ENCODE measurements around the gene PPP1R9B. TPM values are rescaled to one million over a fixed set of nuclear protein-coding genes. Genes with fewer than 3 reads are reported as not detected.

Gene PPP1R9B
- total and polyA plus RNA-seq, 3 experiments from 2014 or later, result 1.7 to 89.0 (median 86.9) TPM

- Histone ChIP-seq H3K27me3 (ENCODE audit: insufficient read depth, low read length, poor library complexity, severe bottlenecking) (no peaks in the 10 kb centered on the region), H3K4me3 (ENCODE audit: low read length) (no peak overlapping the region), H3K9me3 (ENCODE audit: low read length) (no peaks in the 10 kb centered on the region), H3K27ac (ENCODE audit: low read depth, low read length) (no peak overlapping the region), H3K4me1 (ENCODE audit: insufficient read depth, low read length) (peaks cover 13% of the 10 kb centered on the region), H3K36me3 (ENCODE audit: insufficient read depth, low read length) (no peaks in the 10 kb centered on the region)
- ChIA-PET CTCF (no interaction called here), POLR2A (no interaction called here)
- no peak for DNase-seq
- Mint-ChIP-seq H3K9me3 (no peaks in the 10 kb centered on the region), H3K4me1 (peaks cover 11 to 20% (median 16%) of the 10 kb centered on the region in 3 donors), H3K27ac (no peak overlapping the region), H3K27me3 (peaks cover 0 to 1% of the 10 kb centered on the region in 2 donors), H3K4me3 (no peak overlapping the region), H3K36me3 (no peaks in the 10 kb centered on the region)
Observed at GRCh38 chr17:50184611-50185398, 34.3 kb upstream of the PPP1R9B start.

DNA sequence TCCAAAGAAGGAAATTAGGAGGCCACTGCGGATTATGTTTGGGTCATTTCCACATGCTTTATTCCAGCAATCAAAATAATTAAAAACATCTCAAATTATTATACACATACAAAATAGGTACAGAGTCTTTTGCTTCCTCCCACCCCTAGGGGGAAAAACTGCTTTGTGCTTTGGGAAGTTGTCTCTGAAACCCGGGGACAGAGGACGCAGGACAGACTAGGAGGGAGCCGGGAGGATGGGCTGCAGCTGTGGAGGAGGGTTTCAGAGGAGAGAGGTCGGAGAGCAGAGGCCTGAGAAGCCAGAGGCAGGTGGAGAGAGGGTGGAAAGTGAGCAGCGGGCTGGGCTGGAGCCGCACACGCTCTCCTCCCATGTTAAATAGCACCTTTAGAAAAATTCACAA lies 33.6 kb upstream of the PPP1R9B start:
- POLR2A ChIA-PET, result no interaction called here
- H3K36me3 Mint-ChIP-seq, result no peaks in the 10 kb centered on the region
- peaks cover 11 to 20% (median 16%) of the 10 kb centered on the region in 3 donors for H3K4me1 Mint-ChIP-seq
- H3K36me3 ChIP-seq (ENCODE audit: insufficient read depth, low read length), result no peaks in the 10 kb centered on the region
- H3K4me3 ChIP-seq (ENCODE audit: low read length), result peak overlapping the region; percentile 49
- CTCF ChIA-PET, result no interaction called here
- no peaks in the 10 kb centered on the region for H3K9me3 Mint-ChIP-seq
- no peaks in the 10 kb centered on the region for H3K27me3 ChIP-seq (ENCODE audit: insufficient read depth, low read length, poor library complexity, severe bottlenecking)
- H3K4me1 ChIP-seq (ENCODE audit: insufficient read depth, low read length), result peaks cover 13% of the 10 kb centered on the region
- peaks cover 0 to 1% of the 10 kb centered on the region in 2 donors for H3K27me3 Mint-ChIP-seq
- H3K9me3 ChIP-seq (ENCODE audit: low read length), result no peaks in the 10 kb centered on the region
- peak overlapping the region in 6 of 7 donors; percentile 58 to 89 (median 69) for H3K4me3 Mint-ChIP-seq
- peak overlapping the region in 6 of 8 donors; percentile 7 to 93 (median 74) for H3K27ac Mint-ChIP-seq
- no peak overlapping the region for H3K27ac ChIP-seq (ENCODE audit: low read depth, low read length)
- DNase-seq, result no peak

DNA sequence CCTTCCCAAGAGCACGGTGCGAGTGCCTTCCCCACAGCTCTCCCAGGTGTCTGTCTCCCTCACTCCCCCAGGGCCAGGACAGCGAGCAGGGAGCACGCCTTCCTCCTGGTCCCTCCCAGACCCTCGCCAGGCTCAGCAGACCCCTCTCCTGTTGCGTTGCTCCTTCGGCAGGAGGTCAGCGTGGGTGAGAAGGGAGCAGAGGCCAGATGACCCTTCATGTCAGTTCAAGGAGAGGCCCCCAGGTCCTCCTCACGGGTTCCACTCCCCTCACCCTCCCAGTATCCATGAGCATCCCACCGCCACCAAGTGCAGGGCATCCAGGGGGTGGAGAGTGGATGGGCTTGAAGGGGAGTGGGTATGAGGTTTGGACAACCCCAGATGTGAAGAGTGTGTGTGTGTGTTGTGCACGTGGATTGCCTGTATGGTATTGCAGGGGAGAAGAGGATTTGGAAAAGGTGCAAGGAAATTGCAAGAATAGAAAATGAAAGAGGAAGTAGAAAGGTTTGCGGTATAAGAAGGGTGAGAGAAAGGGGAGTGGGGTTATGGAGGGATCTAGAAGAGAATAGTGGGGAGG lies 33.0 kb upstream of the PPP1R9B start:
- Histone ChIP-seq H3K4me1 (ENCODE audit: insufficient read depth, low read length) (peaks cover 13% of the 10 kb centered on the region), H3K27me3 (ENCODE audit: insufficient read depth, low read length, poor library complexity, severe bottlenecking) (no peaks in the 10 kb centered on the region), H3K27ac (ENCODE audit: low read depth, low read length) (no peak overlapping the region), H3K4me3 (ENCODE audit: low read length) (peak overlapping the region; percentile 49), H3K36me3 (ENCODE audit: insufficient read depth, low read length) (no peaks in the 10 kb centered on the region), H3K9me3 (ENCODE audit: low read length) (no peaks in the 10 kb centered on the region)
- no peaks in the 10 kb centered on the region for H3K9me3 Mint-ChIP-seq
- no peak for DNase-seq
- H3K4me3 Mint-ChIP-seq, result peak overlapping the region in 6 of 7 donors; percentile 58 to 89 (median 69)
- ChIA-PET POLR2A (no interaction called here), CTCF (no interaction called here)
- peaks cover 0 to 1% of the 10 kb centered on the region in 2 donors for H3K27me3 Mint-ChIP-seq
- H3K36me3 Mint-ChIP-seq, result no peaks in the 10 kb centered on the region
- peak overlapping the region in 6 of 8 donors; percentile 7 to 93 (median 74) for H3K27ac Mint-ChIP-seq
- peaks cover 11 to 20% (median 16%) of the 10 kb centered on the region in 3 donors for H3K4me1 Mint-ChIP-seq

GRCh38 chr17:50182783-50183420 lies 32.4 kb upstream of the PPP1R9B start:
- POLR2A ChIA-PET, result no interaction called here
- H3K27ac Mint-ChIP-seq, result peak overlapping the region in 4 of 8 donors; percentile 66 to 83 (median 74)
- peaks cover 14 to 26% (median 20%) of the 10 kb centered on the region in 3 donors for H3K4me1 Mint-ChIP-seq
- CTCF ChIA-PET, result no interaction called here
- no peak overlapping the region for H3K27ac ChIP-seq (ENCODE audit: low read depth, low read length)
- H3K36me3 ChIP-seq (ENCODE audit: insufficient read depth, low read length), result no peaks in the 10 kb centered on the region
- peak overlapping the region in 3 of 7 donors; percentile 19 to 60 (median 51) for H3K4me3 Mint-ChIP-seq
- no peaks in the 10 kb centered on the region for H3K9me3 ChIP-seq (ENCODE audit: low read length)
- H3K36me3 Mint-ChIP-seq, result no peaks in the 10 kb centered on the region
- peaks cover 13% of the 10 kb centered on the region for H3K4me1 ChIP-seq (ENCODE audit: insufficient read depth, low read length)
- H3K9me3 Mint-ChIP-seq, result no peaks in the 10 kb centered on the region
- no peaks in the 10 kb centered on the region for H3K27me3 ChIP-seq (ENCODE audit: insufficient read depth, low read length, poor library complexity, severe bottlenecking)
- H3K4me3 ChIP-seq (ENCODE audit: low read length), result no peak overlapping the region
- peaks cover 0 to 1% of the 10 kb centered on the region in 2 donors for H3K27me3 Mint-ChIP-seq
- no peak for DNase-seq

DNA sequence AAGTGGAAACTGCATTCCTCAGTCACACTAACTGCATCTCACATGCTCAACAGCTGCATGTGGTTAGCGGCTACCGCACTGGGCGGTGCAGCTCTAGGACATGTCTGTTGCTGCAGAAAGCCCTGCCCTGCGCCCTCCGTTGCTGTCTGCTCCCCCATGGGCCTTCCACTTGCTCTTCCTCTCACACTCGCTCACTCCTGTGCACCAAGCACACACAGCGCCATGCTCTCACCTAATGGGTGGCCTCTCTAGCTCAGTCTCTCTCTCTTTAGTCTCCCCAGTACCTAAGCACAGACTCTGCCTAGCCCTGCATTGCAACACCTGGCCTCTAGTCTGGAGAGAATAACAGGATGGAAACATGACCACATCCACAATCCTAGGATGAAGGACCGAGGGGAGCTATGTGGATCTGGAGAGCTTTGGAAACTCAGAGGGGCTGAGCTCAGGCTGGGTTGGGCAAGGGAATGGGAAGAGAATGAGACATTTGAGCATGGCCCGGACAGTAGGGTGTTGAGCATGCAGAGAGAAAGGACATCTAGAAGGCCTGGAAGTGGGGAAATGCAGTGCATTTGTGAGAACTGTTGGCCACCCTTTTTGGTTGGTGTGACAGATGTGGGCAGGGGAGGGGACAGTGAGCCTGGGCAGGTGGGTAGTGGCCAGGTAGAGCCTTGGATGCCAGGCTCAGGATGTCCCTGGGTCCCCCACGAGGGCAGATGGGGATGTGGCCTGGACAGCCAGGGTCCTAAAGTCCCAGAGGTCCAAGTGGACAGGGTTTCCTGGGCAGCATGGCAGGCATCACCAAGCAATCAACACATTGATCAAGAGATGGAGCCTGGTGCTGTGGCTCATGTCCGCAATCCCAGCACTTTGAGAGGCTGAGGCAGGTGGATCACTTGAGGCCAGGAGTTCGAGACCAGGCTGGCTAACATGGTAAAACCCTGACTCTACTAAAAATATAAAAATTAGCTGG lies 31.4 kb upstream of the PPP1R9B start:
- Mint-ChIP-seq H3K4me3 (peak overlapping the region in 1 of 7 donors; percentile 19), H3K27me3 (peaks cover 0 to 1% of the 10 kb centered on the region in 2 donors), H3K9me3 (no peaks in the 10 kb centered on the region), H3K4me1 (peaks cover 14 to 26% (median 20%) of the 10 kb centered on the region in 3 donors), H3K36me3 (no peaks in the 10 kb centered on the region), H3K27ac (peak overlapping the region in 2 of 8 donors; percentile 22 to 68)
- ChIA-PET POLR2A (no interaction called here), CTCF (no interaction called here)
- no peak for DNase-seq
- Histone ChIP-seq H3K36me3 (ENCODE audit: insufficient read depth, low read length) (no peaks in the 10 kb centered on the region), H3K9me3 (ENCODE audit: low read length) (no peaks in the 10 kb centered on the region), H3K4me3 (ENCODE audit: low read length) (no peak overlapping the region), H3K27ac (ENCODE audit: low read depth, low read length) (no peak overlapping the region), H3K4me1 (ENCODE audit: insufficient read depth, low read length) (peaks cover 13% of the 10 kb centered on the region), H3K27me3 (ENCODE audit: insufficient read depth, low read length, poor library complexity, severe bottlenecking) (no peaks in the 10 kb centered on the region)

GRCh38 chr17:50181144-50181543 lies 30.7 kb upstream of the PPP1R9B start:
- peaks cover 14 to 26% (median 20%) of the 10 kb centered on the region in 3 donors for H3K4me1 Mint-ChIP-seq
- CTCF ChIA-PET, result no interaction called here
- H3K27ac Mint-ChIP-seq, result no peak overlapping the region
- peaks cover 0 to 1% of the 10 kb centered on the region in 2 donors for H3K27me3 Mint-ChIP-seq
- Histone ChIP-seq H3K27me3 (ENCODE audit: insufficient read depth, low read length, poor library complexity, severe bottlenecking) (no peaks in the 10 kb centered on the region), H3K4me1 (ENCODE audit: insufficient read depth, low read length) (peaks cover 13% of the 10 kb centered on the region), H3K9me3 (ENCODE audit: low read length) (no peaks in the 10 kb centered on the region), H3K27ac (ENCODE audit: low read depth, low read length) (no peak overlapping the region), H3K4me3 (ENCODE audit: low read length) (no peak overlapping the region), H3K36me3 (ENCODE audit: insufficient read depth, low read length) (no peaks in the 10 kb centered on the region)
- no peaks in the 10 kb centered on the region for H3K36me3 Mint-ChIP-seq
- peak overlapping the region in 2 of 7 donors; percentile 8 to 19 for H3K4me3 Mint-ChIP-seq
- no peak for DNase-seq
- POLR2A ChIA-PET, result no interaction called here
- H3K9me3 Mint-ChIP-seq, result no peaks in the 10 kb centered on the region

GRCh38 chr17:50180620-50181019 lies 30.1 kb upstream of the PPP1R9B start:
- peaks cover 13% of the 10 kb centered on the region for H3K4me1 ChIP-seq (ENCODE audit: insufficient read depth, low read length)
- ChIA-PET CTCF (no interaction called here), POLR2A (interaction anchor here (0.6 kb wide), 1 partner anchor 124 kb away, joined by 4 read pairs; no protein-coding TSS in a partner anchor)
- H3K9me3 ChIP-seq (ENCODE audit: low read length), result no peaks in the 10 kb centered on the region
- Mint-ChIP-seq H3K27me3 (peaks cover 0 to 1% of the 10 kb centered on the region in 2 donors), H3K27ac (no peak overlapping the region), H3K36me3 (no peaks in the 10 kb centered on the region), H3K9me3 (no peaks in the 10 kb centered on the region), H3K4me1 (peaks cover 14 to 26% (median 20%) of the 10 kb centered on the region in 3 donors), H3K4me3 (no peak overlapping the region)
- H3K27ac ChIP-seq (ENCODE audit: low read depth, low read length), result no peak overlapping the region
- no peaks in the 10 kb centered on the region for H3K36me3 ChIP-seq (ENCODE audit: insufficient read depth, low read length)
- DNase-seq, result no peak
- no peak overlapping the region for H3K4me3 ChIP-seq (ENCODE audit: low read length)
- H3K27me3 ChIP-seq (ENCODE audit: insufficient read depth, low read length, poor library complexity, severe bottlenecking), result no peaks in the 10 kb centered on the region
